H9 (cell line): ENCODE measurements around the gene APCDD1. TPM values are rescaled to one million over a fixed set of nuclear protein-coding genes. Genes with fewer than 3 reads are reported as not detected.

Experiments
- DNase-seq: peaks from one replicate; pipeline ENCODE4 v3.0.0-alpha.2; 2017
- H2AFZ ChIP-seq: one replicate; pipeline ENCODE4 v1.6.1; 2013; ENCODE audit warnings: mild to moderate bottlenecking, low read length, control low read depth, moderate library complexity
- H2AK5ac ChIP-seq: 2 replicates; pipeline ENCODE4 v1.6.1; 2013; ENCODE audit warnings: low read length, control low read depth, mixed read lengths; ENCODE audit not compliant: insufficient read length
- H2BK120ac ChIP-seq: one replicate; pipeline ENCODE4 v1.6.1; 2013; ENCODE audit warnings: low read depth, mild to moderate bottlenecking, low read length, control low read depth, inconsistent platforms; ENCODE audit not compliant: poor library complexity, severe bottlenecking
- H2BK12ac ChIP-seq: 2 replicates; pipeline ENCODE4 v1.6.1; 2013; ENCODE audit warnings: low read length, control low read depth, mixed read lengths, low read depth; ENCODE audit not compliant: insufficient read length
- H2BK15ac ChIP-seq: 2 replicates; pipeline ENCODE4 v1.6.1; 2013; ENCODE audit warnings: low read depth, low read length, control low read depth
- H2BK20ac ChIP-seq: one replicate; pipeline ENCODE4 v1.6.1; 2013; ENCODE audit warnings: low read depth, mild to moderate bottlenecking, low read length, control low read depth, inconsistent platforms; ENCODE audit not compliant: poor library complexity, severe bottlenecking
- H2BK5ac ChIP-seq: 2 replicates; pipeline ENCODE4 v1.6.1; 2013; ENCODE audit warnings: low read length, control low read depth, mixed read lengths; ENCODE audit not compliant: insufficient read length
- H3K14ac ChIP-seq: 2 replicates; pipeline ENCODE4 v1.6.1; 2013; ENCODE audit warnings: low read length, control low read depth; ENCODE audit not compliant: insufficient read depth
- H3K18ac ChIP-seq: 2 replicates; pipeline ENCODE4 v1.6.1; 2013; ENCODE audit warnings: low read depth, mild to moderate bottlenecking, mixed read lengths, low read length, control low read depth; ENCODE audit not compliant: insufficient read length
- H3K23ac ChIP-seq: 2 replicates; pipeline ENCODE4 v1.6.1; 2013; ENCODE audit warnings: low read length, control low read depth, mixed read lengths, low read depth; ENCODE audit not compliant: insufficient read length
- H3K23me2 ChIP-seq: 2 replicates; pipeline ENCODE4 v1.6.1; 2013; ENCODE audit warnings: low read depth, mild to moderate bottlenecking, mixed read lengths, low read length, control low read depth; ENCODE audit not compliant: insufficient read length, poor library complexity, severe bottlenecking
- H3K27ac ChIP-seq: 2 replicates; pipeline ENCODE4 v1.5.1; 2013; ENCODE audit warnings: low read length, control low read depth, mixed read lengths, low read depth; ENCODE audit not compliant: insufficient read length
- H3K27me3 ChIP-seq: 2 replicates; pipeline ENCODE4 v1.6.1; 2013; ENCODE audit warnings: low read length, control low read depth, inconsistent platforms; ENCODE audit not compliant: insufficient read depth
- H3K4ac ChIP-seq: 2 replicates; pipeline ENCODE4 v1.6.1; 2013; ENCODE audit warnings: low read depth, mild to moderate bottlenecking, control low read depth, inconsistent platforms, low read length, moderate library complexity
- H3K4me1 ChIP-seq: 2 replicates; pipeline ENCODE4 v1.6.1; 2013; ENCODE audit warnings: low read length, control low read depth, inconsistent platforms; ENCODE audit not compliant: insufficient read depth
- H3K4me2 ChIP-seq: 2 replicates; pipeline ENCODE4 v1.6.1; 2013; ENCODE audit warnings: low read length, control low read depth, mixed read lengths; ENCODE audit not compliant: insufficient read length, insufficient read depth
- H3K56ac ChIP-seq: 2 replicates; pipeline ENCODE4 v1.6.1; 2013; ENCODE audit warnings: low read depth, mild to moderate bottlenecking, mixed read lengths, low read length, control low read depth; ENCODE audit not compliant: insufficient read length
- H3K79me1 ChIP-seq: 2 replicates; pipeline ENCODE4 v1.6.1; 2013; ENCODE audit warnings: low read depth, mild to moderate bottlenecking, moderate library complexity, low read length, control low read depth, inconsistent platforms; ENCODE audit not compliant: insufficient read depth, poor library complexity, severe bottlenecking
- H3K79me2 ChIP-seq: 2 replicates; pipeline ENCODE4 v1.6.1; 2013; ENCODE audit warnings: low read length, control low read depth, inconsistent platforms; ENCODE audit not compliant: insufficient read depth
- H3K9ac ChIP-seq: 2 replicates; pipeline ENCODE4 v1.6.1; 2013; ENCODE audit warnings: low read length, control low read depth, mixed read lengths; ENCODE audit not compliant: insufficient read length; ENCODE audit errors: extremely low read depth
- H3K9me3 ChIP-seq: one replicate; pipeline ENCODE4 v1.6.1; 2013; ENCODE audit warnings: low read depth, low read length, inconsistent platforms; ENCODE audit not compliant: control insufficient read depth
- H3T11ph ChIP-seq: one replicate; pipeline ENCODE4 v1.6.1; 2013; ENCODE audit warnings: mild to moderate bottlenecking, low read length, control low read depth, inconsistent platforms
- H4K20me1 ChIP-seq: one replicate; pipeline ENCODE4 v1.6.1; 2013; ENCODE audit not compliant: control insufficient read depth, insufficient read length, insufficient read depth
- H4K5ac ChIP-seq: 2 replicates; pipeline ENCODE4 v1.6.1; 2013; ENCODE audit warnings: low read depth, mild to moderate bottlenecking, mixed read lengths, low read length, control low read depth; ENCODE audit not compliant: insufficient read length
- H4K8ac ChIP-seq: replicated peaks from 2 replicates; pipeline ENCODE4 v1.6.1; 2013; ENCODE audit warnings: low read length, control low read depth, mixed read lengths, low read depth; ENCODE audit not compliant: insufficient read length
- H4K91ac ChIP-seq: 2 replicates; pipeline ENCODE4 v1.6.1; 2013; ENCODE audit warnings: low read depth, mild to moderate bottlenecking, moderate library complexity, mixed read lengths, low read length, control low read depth; ENCODE audit not compliant: insufficient read length
- H3K27ac Mint-ChIP-seq, 3 experiments: 2 replicates in 2 of 3; 3 replicates in 1 of 3; pipeline ENCODE4 v1.8.0; 2020 to 2021; ENCODE audit warnings: mixed read lengths in 3 of 3, mild to moderate bottlenecking in 1 of 3, moderate library complexity in 1 of 3
- H3K27me3 Mint-ChIP-seq: 2 replicates; pipeline ENCODE4 v1.8.0; 2021; ENCODE audit warnings: low read depth, mild to moderate bottlenecking, moderate library complexity, mixed read lengths
- H3K36me3 Mint-ChIP-seq, 3 experiments: 2 replicates in 2 of 3; 3 replicates in 1 of 3; pipeline ENCODE4 v1.8.0; 2020 to 2021; ENCODE audit warnings: low read depth in 3 of 3, mixed read lengths in 3 of 3; ENCODE audit not compliant: insufficient read depth in 1 of 3
- H3K4me1 Mint-ChIP-seq, 2 experiments: 2 replicates each; pipeline ENCODE4 v1.8.0; 2020; ENCODE audit warnings: mixed read lengths in 2 of 2
- H3K4me3 Mint-ChIP-seq, 2 experiments: 2 replicates in 1 of 2; 3 replicates in 1 of 2; pipeline ENCODE4 v1.8.0; 2020 to 2021; ENCODE audit warnings: mild to moderate bottlenecking in 2 of 2, mixed read lengths in 2 of 2, moderate library complexity in 1 of 2
- H3K9me3 Mint-ChIP-seq, 2 experiments: 2 replicates in 1 of 2; 3 replicates in 1 of 2; pipeline ENCODE4 v1.8.0; 2020; ENCODE audit warnings: mild to moderate bottlenecking in 2 of 2, mixed read lengths in 2 of 2, moderate library complexity in 1 of 2
- WGBS: extraction: QIAGEN DNeasy Blood & Tissue Kit; methylation state at CpG from one replicate; pipeline ENCODE4 v1.1.7; 2013; ENCODE audit warnings: missing lambda C conversion rate, low lambda C conversion rate, mixed read lengths; ENCODE audit not compliant: insufficient read length; ENCODE audit errors: extremely low coverage; 5-methylcytosine and 5-hydroxymethylcytosine counted together
- total RNA-seq: library from RNA; stranded (reverse); gene quantifications from 2 replicates; pipeline ENCODE4 v1.2.1, GENCODE V29; 2021
- TF ChIP-seq, protein P1 (sequence below): fragments of 200-600 bp; sonication (generic); conservative IDR thresholded peaks from 3 replicates; pipeline ENCODE4 v1.8.0; 2021; ENCODE audit warnings: antibody characterized with exemption, mild to moderate bottlenecking

The APCDD1 gene
- total RNA-seq, 1 experiment from 2014 or later: 1.8 TPM

DNA sequence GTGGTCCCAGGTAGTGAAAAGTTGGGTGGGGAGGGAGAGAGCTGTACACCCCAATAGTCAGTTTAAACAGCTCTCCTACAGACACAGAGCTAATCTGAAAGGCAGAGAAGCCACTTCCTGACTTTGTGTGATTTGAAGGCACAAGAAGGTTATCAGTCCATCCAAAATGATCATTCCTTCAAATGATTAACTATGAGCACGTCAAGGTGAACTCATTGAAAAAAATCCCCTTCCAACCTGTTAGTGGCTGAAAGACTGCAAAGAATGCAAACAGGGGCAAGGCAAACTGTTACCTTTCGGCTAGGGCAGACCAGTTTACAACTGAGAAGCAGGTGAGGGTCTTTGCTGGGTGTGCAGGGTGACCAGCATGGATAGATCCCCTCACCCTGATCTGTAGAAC, 22.8 kb upstream of the APCDD1 start:
- no peaks in the 10 kb centered on the region for H3K36me3 Mint-ChIP-seq
- H3K4me2 ChIP-seq: no peak overlapping the region
- H3K79me1 ChIP-seq: no peaks in the 10 kb centered on the region
- H2BK120ac ChIP-seq: no peak overlapping the region
- H4K91ac ChIP-seq: no peak overlapping the region
- no peak overlapping the region for H3K4ac ChIP-seq
- no peaks in the 10 kb centered on the region for H3K79me2 ChIP-seq
- TF ChIP-seq, protein P1, sequence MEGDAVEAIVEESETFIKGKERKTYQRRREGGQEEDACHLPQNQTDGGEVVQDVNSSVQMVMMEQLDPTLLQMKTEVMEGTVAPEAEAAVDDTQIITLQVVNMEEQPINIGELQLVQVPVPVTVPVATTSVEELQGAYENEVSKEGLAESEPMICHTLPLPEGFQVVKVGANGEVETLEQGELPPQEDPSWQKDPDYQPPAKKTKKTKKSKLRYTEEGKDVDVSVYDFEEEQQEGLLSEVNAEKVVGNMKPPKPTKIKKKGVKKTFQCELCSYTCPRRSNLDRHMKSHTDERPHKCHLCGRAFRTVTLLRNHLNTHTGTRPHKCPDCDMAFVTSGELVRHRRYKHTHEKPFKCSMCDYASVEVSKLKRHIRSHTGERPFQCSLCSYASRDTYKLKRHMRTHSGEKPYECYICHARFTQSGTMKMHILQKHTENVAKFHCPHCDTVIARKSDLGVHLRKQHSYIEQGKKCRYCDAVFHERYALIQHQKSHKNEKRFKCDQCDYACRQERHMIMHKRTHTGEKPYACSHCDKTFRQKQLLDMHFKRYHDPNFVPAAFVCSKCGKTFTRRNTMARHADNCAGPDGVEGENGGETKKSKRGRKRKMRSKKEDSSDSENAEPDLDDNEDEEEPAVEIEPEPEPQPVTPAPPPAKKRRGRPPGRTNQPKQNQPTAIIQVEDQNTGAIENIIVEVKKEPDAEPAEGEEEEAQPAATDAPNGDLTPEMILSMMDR: no peak
- no peaks in the 10 kb centered on the region for H3K27me3 ChIP-seq
- no peak overlapping the region for H2BK20ac ChIP-seq
- no CpG with 5 or more reads among the region's 2 CpGs for WGBS
- H3K4me1 Mint-ChIP-seq: peaks cover 0 to 4% of the 10 kb centered on the region in 2 experiments; a peak in 1 of 4 replicates
- H3K27me3 Mint-ChIP-seq: no peaks in the 10 kb centered on the region; the same call in 1 of the 2 replicates
- no peak overlapping the region for H3K14ac ChIP-seq
- H4K5ac ChIP-seq: no peak overlapping the region
- no peaks in the 10 kb centered on the region for H3K9me3 ChIP-seq
- no peaks in the 10 kb centered on the region for H4K20me1 ChIP-seq
- H3K27ac Mint-ChIP-seq: no peak overlapping the region
- DNase-seq: no peak
- H3K9ac ChIP-seq: no peak overlapping the region
- H3K4me1 ChIP-seq: no peaks in the 10 kb centered on the region
- no peak overlapping the region for H2BK15ac ChIP-seq
- H2BK5ac ChIP-seq: no peak overlapping the region
- H4K8ac ChIP-seq: no peak overlapping the region
- H2BK12ac ChIP-seq: no peak overlapping the region
- no peak overlapping the region for H3K4me3 Mint-ChIP-seq
- H3T11ph ChIP-seq: no peak overlapping the region
- no peak overlapping the region for H3K56ac ChIP-seq
- H3K27ac ChIP-seq: no peak overlapping the region
- no peaks in the 10 kb centered on the region for H3K23me2 ChIP-seq
- no peak overlapping the region for H2AFZ ChIP-seq
- no peak overlapping the region for H2AK5ac ChIP-seq
- no peak overlapping the region for H3K23ac ChIP-seq
- H3K18ac ChIP-seq: no peak overlapping the region
- no peaks in the 10 kb centered on the region for H3K9me3 Mint-ChIP-seq
